ENCODE measurements around the gene DNAH14. TPM values are rescaled to one million over a fixed set of nuclear protein-coding genes. Genes with fewer than 3 reads are reported as not detected.

The DNAH14 gene
- total and polyA plus RNA-seq, 9 of the 15 experiments (the other 6 are each of a cell fraction or from before 2014, with no cell fraction given), result 58.4 to 142 (median 98.4) TPM

- WGBS (ENCODE audit: insufficient coverage, low coverage, missing lambda C conversion rate), result 87% methylated on average over 7 of the region's 7 CpGs
- FAIRE-seq (no peak), DNase-seq (ENCODE audit: extremely low read depth in 1 of 4, low spot score in 3 of 4) (no peak), ATAC-seq (no peak)
- no peak overlapping the region for H3K4me2 ChIP-seq (ENCODE audit: insufficient read depth, low read length)
- ChIA-PET CTCF (ENCODE audit: low intra/inter-chr PET ratio) (interaction anchor here (0.6 kb wide), 1 partner anchor 546 kb away, joined by 4 read pairs; no protein-coding TSS in a partner anchor), POLR2A (interaction anchor here (0.6 kb wide), 1 partner anchor 11 kb away, joined by 3 read pairs; no protein-coding TSS in a partner anchor)
- H3K9me3 ChIP-seq (replicated peaks; ENCODE audit: control insufficient read depth, insufficient read depth, low read depth, low read length), result peaks cover 8% of the 10 kb centered on the region; the same call in 1 of the 2 replicates
- intact Hi-C loops (cut with micrococcal nuclease), result no loop called here
- H3K27me3 ChIP-seq (ENCODE audit: control insufficient read depth in 2 of 2, insufficient read depth in 2 of 2, low read length in 2 of 2), result no peaks in the 10 kb centered on the region
- H3K79me2 ChIP-seq (ENCODE audit: control insufficient read depth, insufficient read depth, low read length), result peaks cover 27% of the 10 kb centered on the region
- H3K27ac ChIP-seq (ENCODE audit: extremely low read depth, low read depth, low read length), result no peak overlapping the region
- no peak overlapping the region for H2AFZ ChIP-seq (ENCODE audit: low read depth, low read length)
- H3K4me3 ChIP-seq, result no peak overlapping the region
- no TSS peak for BruUV-seq (replicated peaks)
- peaks cover 18% of the 10 kb centered on the region for H4K20me1 ChIP-seq (replicated peaks; ENCODE audit: control insufficient read depth, insufficient read depth, low read length)
- H3K9ac ChIP-seq (ENCODE audit: insufficient read depth in 1 of 2, low read depth in 2 of 2, low read length in 2 of 2), result no peak overlapping the region
- H3K4me1 ChIP-seq (replicated peaks in 1 of 2; ENCODE audit: control insufficient read depth in 2 of 2, insufficient read depth in 2 of 2, low read length in 2 of 2), result peaks cover 17 to 18% of the 10 kb centered on the region in 2 experiments
- peaks cover 8% of the 10 kb centered on the region; the same call in 1 of the 3 replicates for H3K36me3 ChIP-seq (ENCODE audit: control insufficient read depth, insufficient read depth, low read length)
- H3K9me1 ChIP-seq (ENCODE audit: control insufficient read depth, insufficient read depth, low read length), result peaks cover 1% of the 10 kb centered on the region
- in situ Hi-C loops (cut with MboI), result no loop called here
- TF ChIP-seq IFI16 (CRISPR knock-in tag; IDR thresholded peaks at IDR 0.05), result no peak
- TF ChIP-seq SRSF1 (IDR thresholded peaks at IDR 0.05; ENCODE audit: low read depth, low read length), result no peak
- no peak for TF ChIP-seq RHOXF2B (CRISPR knock-in tag; conservative IDR thresholded peaks at IDR 0.05)
- no peak for TF ChIP-seq HDGF (IDR thresholded peaks at IDR 0.05)
- TF ChIP-seq MTA1 (IDR thresholded peaks at IDR 0.05; ENCODE audit: borderline replicate concordance), result no peak
- TF ChIP-seq MAFK (IDR thresholded peaks at IDR 0.05; ENCODE audit: low read length), result no peak
- TF ChIP-seq SP1 (CRISPR knock-in tag; IDR thresholded peaks at IDR 0.05), result no peak
- no peak for TF ChIP-seq EGR1 (conservative IDR thresholded peaks at IDR 0.05)
- no peak for TF ChIP-seq HMG20A (CRISPR knock-in tag; conservative IDR thresholded peaks at IDR 0.05)
- no peak for TF ChIP-seq ZBTB9 (CRISPR knock-in tag; IDR thresholded peaks at IDR 0.05)
- TF ChIP-seq DDX20 (tag; IDR thresholded peaks at IDR 0.05; ENCODE audit: low read depth), result no peak
- no peak for TF ChIP-seq ZNF174 (CRISPR knock-in tag; IDR thresholded peaks at IDR 0.05)
- TF ChIP-seq NR4A1 (CRISPR knock-in tag; IDR thresholded peaks at IDR 0.05), result no peak
- TF ChIP-seq NR4A1 (tag; IDR thresholded peaks at IDR 0.05), result no peak
These were observed 500.8 kb downstream of the DNAH14 start for GRCh38 chr1:225430301-225430700.

Measured in K562 (cell line).